ENCODE measurements around the gene NPNT.
"Not testable (repeated sequence)": the region's sequence is repeated elsewhere in the genome, so short reads cannot be mapped to it uniquely, and the experiment has no call there.

Gene NPNT, protein sequence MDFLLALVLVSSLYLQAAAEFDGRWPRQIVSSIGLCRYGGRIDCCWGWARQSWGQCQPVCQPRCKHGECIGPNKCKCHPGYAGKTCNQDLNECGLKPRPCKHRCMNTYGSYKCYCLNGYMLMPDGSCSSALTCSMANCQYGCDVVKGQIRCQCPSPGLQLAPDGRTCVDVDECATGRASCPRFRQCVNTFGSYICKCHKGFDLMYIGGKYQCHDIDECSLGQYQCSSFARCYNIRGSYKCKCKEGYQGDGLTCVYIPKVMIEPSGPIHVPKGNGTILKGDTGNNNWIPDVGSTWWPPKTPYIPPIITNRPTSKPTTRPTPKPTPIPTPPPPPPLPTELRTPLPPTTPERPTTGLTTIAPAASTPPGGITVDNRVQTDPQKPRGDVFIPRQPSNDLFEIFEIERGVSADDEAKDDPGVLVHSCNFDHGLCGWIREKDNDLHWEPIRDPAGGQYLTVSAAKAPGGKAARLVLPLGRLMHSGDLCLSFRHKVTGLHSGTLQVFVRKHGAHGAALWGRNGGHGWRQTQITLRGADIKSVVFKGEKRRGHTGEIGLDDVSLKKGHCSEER

DNA sequence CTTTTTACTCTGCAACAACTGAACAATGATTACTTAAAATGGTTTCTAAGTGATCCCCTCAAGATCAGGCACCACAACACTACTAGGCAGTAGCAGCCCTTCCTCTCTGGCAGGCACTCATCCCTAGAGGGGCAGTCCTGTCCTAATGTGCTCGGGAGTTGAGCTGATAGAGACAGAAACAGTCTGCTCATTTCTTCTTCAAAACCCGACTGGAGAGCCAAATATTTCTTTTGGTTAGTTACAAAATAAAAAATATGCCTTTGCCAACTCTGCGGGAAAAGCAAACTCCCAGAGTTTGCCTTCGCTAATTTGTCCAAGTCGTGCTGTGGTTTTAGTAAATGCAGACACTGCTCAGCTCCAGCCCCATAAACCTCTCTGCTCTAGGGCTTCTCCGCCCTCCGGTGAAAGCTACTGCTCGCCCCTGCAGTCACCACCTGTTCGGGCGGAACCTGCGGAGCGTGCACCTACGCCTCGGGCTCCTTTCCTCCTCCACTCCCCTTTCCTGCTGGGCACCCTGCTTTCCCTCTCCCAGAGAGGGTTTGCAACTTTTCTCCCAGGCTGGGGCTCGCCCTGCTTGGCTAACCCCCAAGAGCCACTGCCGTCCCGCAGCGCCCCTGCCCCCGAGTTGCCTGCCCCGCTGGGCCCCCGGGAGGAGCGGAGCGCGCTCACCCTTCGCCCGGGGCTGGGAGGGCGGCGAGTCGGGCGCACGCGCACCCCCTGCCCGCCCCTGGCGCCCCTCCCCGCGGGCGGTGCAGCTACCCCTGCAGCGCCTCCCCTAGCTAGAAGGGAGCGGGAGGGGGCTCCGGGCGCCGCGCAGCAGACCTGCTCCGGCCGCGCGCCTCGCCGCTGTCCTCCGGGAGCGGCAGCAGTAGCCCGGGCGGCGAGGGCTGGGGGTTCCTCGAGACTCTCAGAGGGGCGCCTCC, at the start of gene NPNT:
NPNT (plus strand) TSS at position 812 of the 923 bp plus-strand sequence. CDS start 182 bp downstream, outside the sequence.
- no peak for DNase-seq

DNA sequence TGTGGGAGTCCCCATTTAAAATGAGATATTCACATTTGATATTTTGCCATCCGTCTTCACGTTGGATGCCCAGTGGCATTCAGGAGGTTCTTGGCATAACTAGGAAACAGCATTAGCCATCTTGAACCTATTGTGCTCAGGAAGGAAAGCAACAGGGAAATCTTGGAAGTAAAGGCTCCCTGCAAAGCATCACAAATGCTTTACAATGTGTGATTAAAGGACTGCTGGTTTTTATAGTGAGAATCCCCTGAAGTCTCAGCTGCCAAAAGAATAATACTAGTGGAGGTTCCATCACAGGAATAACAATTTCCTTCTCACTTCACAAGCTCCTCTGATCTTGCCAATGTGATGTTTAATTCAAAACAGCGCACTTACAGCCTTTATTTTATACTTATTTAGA, 49.7 kb upstream of the NPNT start:
- DNase-seq: no peak

DNA sequence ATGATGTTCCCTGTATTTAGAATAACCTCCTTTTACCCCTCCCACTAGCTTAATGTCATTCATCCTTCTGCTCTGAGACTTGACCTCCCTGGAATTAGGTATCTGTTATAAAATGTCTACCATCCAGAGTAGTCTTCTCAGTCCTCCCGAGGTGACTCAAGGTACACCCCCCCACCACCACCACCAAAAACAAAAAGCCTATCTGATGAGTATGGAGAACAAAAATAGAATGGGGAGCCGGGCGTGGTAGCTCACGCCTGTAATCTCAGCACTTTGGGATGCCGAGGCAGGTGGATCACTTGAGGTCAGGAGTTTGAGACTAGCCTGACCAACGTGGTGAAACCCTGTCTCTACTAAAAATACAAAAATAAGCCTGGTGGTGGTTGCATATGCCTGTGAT, 46.9 kb upstream of the NPNT start:
- DNase-seq: not testable (repeated sequence)

DNA sequence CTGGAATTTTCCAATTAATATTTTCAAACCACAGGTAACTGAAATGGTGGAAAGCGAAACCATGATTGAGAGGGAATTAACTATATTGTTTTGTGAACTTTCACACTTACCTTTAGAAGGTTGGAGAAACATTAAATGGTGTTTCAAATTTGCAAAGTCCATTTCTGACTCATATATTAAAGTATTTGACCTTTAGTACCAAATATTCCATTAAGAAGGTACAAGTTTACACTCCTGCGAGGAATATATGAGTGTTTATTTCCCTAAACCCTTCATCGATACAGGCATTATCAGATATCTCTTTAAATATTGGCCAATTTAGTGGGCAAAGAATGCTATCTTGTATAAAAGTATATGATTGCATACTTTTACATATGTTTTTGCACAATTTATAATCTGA, 44.1 kb upstream of the NPNT start:
- no peak for DNase-seq

DNA sequence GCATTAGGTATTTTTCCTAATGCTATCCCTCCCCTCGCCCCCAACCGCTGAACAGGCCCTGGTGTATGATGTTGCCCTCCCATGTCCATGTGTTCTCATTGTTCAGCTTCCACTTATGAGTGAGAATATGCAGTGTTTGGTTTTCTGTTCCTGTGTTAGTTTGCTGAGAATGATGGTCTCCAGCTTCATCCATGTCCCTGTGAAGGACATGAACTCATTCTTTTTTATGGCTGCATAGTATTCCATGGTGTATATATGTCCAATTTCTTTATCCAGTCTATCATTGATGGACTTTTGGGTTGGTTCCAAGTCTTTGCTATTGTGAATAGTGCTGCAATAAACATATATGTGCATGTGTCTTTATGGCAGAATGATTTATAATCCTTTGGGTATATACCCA, 43.0 kb upstream of the NPNT start:
- not testable (repeated sequence) for DNase-seq

DNA sequence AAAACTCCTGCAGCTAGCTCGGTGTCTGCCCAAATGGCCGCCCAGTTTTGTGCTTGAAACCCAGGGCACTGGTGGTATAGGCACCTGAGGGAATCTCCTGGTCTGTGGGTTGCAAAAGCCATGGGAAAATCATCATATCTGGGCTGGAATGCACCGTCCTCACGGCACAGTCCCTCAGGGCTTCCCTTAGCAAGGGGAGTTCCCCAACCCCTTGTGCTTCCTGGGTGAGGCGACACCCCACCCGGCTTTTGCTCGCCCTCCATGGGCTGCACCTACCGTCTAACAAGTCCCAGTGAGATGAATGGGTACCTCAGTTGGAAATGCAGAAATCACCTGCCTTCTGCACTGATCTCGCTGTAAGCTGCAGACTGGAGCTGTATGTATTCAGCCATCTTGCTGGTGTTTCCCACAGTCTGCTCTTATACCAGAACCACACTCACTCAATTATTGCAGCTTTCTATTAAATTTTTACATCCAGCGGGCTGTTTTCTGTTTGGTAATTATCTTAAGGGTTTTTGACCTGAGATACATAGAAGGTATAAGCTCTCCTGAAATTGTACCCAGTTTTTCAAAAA, 36.7 kb upstream of the NPNT start:
- DNase-seq: no peak

DNA sequence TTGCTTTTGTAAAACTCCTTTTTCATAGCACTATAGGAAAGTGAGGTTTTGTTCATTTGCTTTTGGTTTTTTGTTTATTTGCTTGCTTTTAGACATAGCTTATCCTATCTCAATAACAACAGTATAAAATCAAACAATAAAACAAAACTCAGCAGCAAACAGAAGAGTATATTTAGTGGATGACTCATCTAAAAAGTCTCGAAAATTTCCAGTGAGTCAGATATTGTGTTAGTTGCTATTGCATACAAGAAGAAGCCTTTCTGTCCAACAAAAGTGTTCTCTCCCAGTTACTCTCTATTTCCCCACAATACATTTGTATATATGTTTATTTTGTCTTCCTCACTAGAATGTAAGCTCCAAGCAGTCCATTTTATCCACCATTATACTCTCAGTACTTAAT, 36.0 kb upstream of the NPNT start:
- no peak for DNase-seq

DNA sequence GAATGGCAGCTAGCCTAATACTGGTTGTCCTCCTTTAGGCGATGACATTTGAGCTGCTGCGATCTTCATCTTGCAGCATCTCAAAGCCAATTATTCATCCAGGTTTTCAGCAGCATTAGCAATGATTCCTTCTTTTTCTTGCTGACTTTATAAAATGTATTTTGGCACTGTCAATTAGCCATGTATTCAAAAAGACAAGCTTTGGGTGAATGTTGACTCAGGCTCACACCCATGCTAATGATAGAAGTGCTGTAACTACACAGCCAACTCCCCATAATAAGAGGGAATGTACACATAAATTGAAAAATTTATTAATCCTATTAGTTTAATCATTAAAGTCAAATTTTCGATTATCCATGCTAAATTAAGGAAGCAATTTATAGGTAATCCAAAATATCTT, 24.3 kb upstream of the NPNT start:
- DNase-seq: no peak

DNA sequence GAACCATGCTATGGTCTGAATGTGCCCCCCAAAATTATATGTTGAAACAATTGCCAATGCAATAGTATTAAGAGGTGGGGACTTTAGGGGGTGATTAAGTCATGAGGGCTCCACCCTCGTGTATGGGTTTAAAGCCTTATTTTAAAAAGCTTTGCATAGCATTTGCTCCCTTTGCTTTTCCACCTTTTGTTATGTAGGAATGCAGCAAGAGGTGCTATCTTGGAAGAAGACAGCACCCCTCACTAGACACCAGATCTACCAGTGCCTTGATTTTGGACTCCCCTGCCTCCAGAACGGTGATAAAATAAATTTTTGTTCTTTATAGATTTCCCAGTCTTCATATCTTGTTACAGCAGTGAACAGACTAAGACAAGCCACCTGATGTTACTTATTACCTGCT, 23.3 kb upstream of the NPNT start:
- no peak for DNase-seq

DNA sequence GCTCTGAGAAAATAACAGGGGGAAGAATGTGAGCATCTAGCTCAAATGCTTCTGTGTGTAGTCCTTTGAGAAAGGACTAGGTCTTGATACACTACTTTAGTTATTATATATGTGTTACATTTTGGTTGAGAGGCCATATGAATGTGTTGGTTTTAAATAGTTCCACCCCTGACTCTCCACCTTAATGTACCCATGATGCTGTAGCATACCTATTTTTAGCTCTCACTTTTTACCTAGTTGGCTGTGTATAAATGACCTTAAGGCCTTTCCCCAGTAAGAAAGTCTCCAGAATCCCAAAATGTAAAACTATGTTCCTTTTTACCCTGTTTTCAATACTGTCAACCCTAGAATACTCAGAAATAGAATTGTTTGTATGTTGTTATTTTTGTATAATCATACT, 20.0 kb upstream of the NPNT start:
- DNase-seq: no peak

DNA sequence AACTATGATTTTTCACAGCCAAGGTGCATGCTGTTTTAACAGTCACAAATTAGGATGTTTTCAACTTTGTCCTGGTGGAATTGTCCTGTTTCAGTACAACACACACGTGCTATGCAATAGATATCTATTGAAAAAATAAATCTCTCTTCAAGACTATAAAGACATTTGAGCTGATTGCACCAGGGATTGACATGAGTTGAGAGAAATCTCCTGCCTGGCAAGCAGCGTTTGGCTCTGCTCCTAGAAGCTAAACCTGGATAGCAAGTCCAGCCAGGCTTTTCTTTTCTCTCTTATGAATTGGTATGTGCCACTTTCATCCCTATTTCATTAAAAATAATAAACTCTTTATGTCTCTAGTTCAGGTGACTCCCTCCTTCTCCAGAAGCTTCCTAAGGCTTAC, 16.6 kb upstream of the NPNT start:
- DNase-seq: no peak

DNA sequence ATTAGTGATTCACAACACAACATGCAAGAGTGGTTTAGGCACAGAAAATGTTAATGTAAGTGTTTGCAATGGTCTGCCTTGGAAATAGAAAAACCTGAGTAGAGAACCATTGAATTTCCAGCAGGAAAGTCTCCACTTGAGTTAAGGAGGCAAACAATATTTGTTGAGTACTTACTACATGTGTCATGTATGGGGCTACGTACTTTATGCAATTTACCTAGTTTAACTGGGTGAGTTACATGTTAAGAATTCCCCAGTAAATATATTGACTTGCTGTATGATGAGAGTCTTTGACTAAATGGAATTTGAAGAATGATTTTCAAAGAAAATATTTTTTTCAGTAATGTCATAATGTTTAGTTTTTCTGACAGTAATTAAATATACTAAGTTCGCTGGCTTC, 7.8 kb upstream of the NPNT start:
- no peak for DNase-seq

DNA sequence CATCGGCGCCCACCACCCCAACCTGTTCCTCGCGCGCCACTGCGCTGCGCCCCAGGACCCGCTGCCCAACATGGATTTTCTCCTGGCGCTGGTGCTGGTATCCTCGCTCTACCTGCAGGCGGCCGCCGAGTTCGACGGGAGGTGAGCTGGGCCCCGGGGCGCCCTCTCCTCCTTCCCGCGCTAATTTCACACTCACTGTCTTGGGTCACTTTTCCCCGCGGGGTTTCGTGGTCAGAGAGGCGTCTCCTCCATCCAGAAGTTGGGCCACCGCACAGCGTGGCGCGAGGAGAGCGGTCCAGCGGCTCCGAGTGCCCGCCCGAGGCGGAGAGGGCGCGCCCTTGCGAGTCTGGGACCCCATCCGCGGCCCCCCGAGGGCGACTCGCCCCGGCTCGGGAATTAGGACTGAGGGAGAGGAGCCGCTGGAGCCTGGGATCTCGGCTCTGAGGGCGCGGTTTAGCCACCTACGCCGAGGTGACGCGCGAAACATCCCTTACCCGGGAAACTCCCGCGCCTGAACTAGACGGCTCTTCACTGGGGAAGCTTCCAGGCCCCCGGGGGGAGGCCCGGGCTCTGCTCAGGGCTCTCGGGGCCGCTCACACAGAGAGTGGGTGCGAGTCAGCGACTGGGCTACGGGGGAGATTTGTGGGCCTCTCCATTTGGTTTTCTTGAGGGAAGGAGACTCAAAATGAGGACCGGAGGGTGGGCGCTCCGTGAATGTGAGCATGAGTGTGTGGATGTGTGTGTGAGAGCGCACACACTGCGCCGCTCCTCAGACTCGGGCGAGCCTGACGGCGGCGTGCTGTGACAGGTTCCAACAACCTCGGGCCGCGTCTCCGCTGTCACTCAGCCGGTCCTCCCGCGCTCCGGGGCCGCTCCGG, 551 bp downstream of the NPNT start:
- no peak for DNase-seq

DNA sequence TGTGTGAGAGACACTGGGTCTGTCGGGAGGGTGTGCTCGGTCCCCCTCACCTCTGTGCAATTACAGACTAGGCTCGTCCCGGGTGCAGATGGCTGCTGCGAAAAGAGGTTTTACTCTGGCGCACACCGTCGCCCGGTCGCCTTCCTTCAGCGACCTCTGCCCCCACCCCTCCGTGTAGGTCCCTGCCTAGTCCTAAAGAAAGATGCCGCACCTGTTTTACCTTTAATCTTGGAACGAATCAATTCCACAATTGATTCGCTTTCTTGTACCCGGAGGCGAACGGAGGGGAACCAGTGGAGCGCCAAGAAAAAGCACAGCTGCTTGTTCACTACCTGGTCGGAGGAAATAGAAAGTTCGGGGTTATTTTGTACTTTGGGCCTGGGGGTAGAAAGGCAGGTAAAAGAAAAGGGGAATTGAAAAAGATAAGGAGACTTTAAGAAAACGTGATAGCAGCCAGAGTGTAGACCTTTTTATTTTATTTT, 1.2 kb downstream of the NPNT start:
- DNase-seq: no peak

DNA sequence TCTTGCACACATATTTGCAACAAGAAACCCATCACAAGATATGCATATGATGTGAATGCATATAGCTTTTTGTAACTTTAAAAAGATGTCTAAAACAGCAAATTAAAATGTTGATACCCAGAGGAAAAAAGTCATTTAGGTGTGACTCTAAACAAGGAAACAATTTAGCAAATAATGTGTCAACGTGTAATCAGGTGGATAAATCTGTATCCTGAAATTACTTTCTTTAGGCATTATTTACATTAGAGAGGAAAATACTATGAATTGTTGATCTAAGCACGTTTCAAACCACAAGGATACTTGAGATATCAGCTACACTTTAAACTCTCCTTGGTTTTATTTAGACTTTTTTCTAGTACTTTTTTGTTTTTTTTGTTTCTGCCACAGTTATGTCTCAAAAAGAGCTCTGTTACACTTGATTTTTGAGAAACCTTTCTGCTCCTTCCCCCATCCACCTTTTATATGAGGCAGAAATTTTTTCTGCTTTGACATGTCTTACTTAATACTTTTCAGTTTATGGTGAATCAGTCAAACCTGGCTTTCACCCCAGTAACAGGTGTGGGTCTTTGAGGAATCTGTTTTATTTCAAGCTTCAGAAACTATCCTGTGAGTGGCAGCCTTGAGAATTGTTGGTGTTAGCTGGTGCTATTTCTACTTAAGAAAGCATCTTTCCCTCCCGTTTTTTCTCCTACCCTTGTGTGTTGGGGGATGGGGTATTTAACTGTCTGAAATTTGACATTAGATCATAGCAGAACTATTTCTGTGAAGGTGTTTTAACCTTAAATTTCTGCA, 1.9 kb downstream of the NPNT start:
- no peak for DNase-seq

DNA sequence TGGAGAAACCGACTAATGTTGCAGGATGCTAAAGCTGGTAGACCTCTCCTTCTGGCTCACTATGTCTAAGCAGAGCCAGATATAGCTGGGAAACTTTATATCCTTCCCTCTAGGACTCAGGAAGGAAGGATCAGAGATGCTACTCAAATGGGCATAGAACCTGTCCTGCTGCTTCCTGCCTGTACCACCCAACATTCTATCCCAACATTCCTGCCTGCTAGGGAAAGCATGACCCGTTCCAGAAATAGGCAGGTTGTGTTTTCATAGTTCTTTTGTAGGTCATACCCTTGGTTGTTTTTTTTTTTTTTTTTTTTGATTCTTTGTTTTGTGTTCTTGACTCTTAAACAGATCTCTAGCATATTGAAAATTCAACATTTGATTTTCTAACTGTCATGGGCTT, 5.3 kb downstream of the NPNT start:
- no peak for DNase-seq

DNA sequence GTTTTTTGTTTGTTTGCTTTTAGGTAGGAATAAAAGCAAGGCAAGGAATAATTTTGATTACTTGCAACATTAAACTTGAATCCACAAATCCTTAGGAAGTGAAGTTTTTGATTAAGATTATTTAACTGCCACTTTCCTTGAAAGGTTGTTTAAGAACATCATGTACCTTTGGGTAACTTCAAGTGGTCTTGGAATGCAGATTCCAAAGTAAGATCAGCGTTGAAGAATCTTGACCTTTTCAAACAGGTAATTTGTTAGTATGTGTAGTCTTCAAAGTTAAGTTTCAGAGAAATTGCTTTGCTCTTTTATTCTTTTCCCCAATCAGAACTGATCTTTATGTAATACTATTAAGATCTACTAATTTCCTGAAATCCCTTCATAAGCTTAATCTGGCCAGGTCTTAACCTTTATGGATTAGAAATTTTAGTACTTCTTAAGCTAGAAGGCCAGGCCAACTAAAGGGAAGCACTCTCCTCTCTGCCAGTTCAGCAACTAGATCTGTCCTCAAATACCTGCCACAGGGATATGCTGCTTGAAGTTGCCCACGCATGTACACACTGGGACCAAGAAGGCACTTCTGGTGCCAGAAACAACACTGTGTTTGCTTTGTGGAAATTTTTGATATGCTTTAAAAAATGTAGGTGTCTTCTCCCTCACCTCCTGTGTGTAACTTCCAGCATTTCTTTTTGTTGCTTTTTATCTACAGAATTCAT, 7.4 kb downstream of the NPNT start:
- no peak for DNase-seq

DNA sequence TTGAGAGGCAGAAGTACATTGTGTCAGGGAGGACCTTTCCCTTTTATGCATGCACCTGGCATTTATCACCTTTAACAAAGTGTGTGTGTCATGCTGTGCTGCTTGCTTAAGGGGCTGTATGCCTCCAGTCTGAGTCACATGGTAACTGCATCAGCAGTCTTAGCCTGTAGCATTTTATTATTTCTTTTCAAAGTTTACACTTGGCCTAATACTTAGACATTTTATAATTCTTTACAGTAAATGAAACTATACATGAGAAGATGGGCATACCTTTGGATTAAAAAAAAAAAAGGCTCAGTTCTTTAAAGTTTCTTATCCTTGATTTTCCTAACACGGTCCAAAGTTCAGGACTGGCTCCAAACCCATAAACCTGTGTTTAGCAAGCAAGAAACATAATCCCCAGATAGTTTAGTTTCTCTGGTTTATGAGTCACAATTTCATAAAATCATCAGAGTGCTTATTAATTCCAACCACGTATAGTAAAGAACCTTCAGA, 14.6 kb downstream of the NPNT start:
- no peak for DNase-seq

DNA sequence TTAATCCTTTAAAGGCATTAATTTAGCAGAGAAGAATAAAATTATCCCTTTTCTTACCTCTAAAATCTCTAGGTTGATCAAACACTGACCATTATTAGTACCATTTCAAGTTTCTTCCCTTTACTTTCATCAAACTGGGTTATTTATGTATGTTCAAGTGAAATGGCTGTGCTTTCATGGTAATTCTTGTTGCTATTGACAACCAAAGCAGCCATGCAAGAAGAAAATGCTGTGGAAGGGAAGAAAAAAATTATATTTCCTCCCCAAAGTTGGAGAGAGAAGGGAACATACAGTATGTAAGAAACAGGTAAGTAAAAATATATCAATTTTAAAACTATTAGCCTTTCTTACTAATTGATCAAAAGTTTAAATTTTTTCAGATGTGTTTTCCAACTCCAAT, 16.2 kb downstream of the NPNT start:
- no peak for DNase-seq

DNA sequence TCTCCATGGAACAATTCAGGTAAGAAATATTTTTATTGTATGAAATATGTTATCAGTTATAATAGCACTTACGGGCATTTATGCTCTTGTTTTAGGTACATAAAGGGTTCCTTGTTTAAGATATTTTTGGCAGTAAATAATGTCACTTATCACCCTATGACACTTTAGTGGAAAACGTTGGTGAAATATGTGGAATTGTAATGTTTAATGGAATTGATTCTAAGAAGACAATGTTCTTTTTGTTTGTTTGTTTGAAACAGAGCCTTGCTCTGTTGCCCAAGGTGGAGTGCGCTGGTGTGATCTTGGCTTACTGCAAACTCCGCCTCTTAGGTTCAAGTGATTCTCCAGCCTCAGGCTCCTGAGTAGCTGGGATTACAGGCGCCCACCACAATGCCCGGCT, 17.4 kb downstream of the NPNT start:
- DNase-seq: no peak

Data from NCI-H2171 (cell line).